SHP77 treated with DMSO at 0.1 percent for 48 hours (cell line): Measurements from ENCODE around the gene OXTR.

ENCODE experiments used
- DNase-seq: peaks from one replicate; lab custom pipeline; 2025; lab: John Stamatoyannopoulos, UW

The OXTR gene

DNA sequence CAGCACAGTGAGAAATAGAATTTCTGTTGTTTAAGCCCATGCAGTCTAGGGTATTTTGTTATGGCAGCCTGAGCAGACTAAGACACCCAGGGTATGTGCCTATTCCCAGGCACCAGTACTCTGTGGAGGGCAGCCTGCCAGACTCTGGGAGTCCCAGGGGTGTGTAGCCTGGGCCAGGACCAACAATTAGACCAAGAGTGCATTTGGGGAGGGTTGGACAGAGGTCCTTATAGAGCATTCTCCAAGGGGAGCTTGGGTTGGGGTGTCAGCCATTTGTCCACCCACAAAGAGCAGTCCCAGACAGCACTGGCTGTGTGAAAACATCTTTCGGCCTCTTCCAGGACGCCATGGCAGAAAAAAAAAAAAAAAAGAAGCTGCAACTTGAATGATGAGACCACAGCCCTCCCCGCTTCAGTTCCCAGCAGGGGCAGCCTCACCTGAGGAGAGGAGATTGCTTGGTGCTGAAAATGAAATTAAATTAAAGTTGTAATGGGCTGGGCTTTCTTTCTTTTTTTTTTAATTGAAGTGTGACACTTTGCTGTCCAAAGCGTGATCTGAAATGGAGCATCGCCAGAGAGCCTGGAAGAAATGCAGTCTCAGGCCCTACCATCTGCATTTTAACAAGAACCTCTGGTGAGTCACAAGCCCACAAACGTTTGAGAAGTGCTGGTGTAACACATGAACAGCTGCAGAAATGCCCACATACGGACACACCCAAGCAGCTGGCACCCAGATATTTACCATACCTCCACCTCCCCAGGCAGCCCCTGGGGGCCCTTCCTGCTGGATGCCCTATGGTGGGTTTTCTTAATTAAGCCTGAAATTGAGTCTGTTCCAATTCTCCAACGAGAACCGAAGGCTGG, 57.1 kb downstream of the OXTR start:
- peak; percentile 91 for DNase-seq

DNA sequence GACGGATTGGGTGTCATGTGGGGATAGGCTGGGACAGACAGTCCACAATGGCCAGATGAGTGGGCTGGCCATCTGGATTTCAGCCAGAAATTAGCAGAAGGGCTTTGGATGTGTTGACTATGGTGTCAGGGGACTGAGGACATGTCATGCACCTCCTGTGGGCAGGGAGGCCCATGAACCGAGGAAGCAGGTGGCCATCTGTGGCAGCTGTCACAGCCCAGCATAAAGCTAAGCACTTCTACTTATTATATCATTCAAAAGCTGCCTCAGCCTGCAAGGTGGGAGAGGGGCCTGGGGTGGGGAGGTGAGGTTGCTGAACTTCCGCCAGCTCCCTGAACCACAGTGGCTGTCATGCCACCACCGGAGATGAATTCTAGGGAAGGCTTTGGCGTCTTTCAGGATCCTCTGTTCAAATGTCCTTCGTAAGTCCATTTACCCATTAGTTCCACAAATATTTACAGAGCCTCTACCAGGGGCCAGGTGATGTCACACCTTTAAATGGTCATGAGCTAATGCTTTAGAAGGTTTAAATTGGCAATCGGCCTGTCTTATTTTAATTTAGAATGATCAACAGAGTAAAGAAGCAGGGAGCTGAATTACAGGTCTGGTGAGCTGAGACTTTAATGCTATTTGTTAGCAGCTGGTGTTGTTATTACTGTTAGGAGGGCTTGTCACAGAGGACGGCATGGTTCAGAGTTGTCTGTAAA, 59.5 kb downstream of the OXTR start:
- peak; percentile 94 for DNase-seq

DNA sequence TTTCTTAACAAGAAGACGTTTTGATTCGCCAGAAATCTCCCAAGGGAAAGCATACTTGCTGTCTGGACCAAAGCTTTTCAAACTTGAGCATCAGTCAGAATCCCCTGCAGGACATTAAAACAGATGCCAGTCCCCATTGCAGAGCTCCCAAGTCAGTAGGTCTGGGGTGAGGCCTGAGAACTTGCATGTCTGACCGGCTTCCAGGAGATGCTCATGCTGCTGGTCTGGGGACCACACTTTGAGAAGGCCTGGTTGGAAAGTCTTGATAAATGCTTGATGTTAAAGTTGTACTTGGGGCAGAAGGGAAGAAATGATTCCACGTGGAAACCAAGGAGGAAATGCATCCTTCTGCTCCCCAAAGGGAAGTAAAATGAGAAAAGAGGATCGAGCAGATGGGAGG, 60.1 kb downstream of the OXTR start:
- no peak for DNase-seq

DNA sequence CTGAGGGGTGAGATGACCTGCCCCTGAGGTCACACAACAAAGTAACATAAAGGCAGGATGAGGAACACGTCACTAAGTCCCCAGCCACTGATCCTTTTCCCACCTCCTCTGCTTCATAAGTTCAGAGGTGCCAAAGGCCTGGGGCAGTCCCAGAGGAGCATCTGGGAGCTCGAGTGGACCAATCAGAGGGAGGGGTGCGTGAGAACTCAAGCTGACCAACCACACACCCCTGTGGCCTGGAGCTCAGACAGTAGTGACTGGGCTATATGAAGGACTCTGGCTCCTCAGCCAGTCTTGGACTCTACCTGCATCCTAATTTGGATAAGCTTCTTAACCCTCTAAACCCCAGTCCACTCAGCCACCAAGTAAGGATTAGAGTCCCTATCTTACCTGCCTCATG, 63.8 kb downstream of the OXTR start:
- DNase-seq = no peak

DNA sequence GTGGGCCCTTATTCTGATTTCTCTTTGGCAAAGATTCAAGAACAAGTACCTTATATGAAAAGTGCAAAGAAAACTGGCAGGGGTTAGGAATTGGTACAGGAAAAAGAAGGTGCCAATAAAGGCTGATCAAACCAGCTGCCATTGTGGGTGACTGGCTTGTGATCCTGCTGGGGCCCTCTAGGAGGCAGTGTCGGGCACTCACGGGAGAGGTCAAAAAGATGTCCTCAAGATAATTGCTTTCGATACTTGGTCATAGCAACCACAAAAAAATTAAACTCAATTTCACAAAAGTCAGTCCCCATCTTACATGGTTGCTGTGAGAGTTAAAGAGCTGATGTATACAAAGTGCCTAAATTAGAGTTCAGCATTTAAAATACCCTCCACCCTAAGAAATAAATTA, 66.9 kb downstream of the OXTR start:
- no peak for DNase-seq
